HG03439 (cell line): ENCODE results near the gene EVX2.

Source experiments
- ATAC-seq: cut with Tn5 transposase; IDR thresholded peaks from one replicate; pipeline ENCODE4 v1.9.1; 2021; ENCODE audit warnings: mild to moderate bottlenecking, moderate library complexity; ENCODE audit not compliant: unreplicated experiment

The EVX2 gene

DNA sequence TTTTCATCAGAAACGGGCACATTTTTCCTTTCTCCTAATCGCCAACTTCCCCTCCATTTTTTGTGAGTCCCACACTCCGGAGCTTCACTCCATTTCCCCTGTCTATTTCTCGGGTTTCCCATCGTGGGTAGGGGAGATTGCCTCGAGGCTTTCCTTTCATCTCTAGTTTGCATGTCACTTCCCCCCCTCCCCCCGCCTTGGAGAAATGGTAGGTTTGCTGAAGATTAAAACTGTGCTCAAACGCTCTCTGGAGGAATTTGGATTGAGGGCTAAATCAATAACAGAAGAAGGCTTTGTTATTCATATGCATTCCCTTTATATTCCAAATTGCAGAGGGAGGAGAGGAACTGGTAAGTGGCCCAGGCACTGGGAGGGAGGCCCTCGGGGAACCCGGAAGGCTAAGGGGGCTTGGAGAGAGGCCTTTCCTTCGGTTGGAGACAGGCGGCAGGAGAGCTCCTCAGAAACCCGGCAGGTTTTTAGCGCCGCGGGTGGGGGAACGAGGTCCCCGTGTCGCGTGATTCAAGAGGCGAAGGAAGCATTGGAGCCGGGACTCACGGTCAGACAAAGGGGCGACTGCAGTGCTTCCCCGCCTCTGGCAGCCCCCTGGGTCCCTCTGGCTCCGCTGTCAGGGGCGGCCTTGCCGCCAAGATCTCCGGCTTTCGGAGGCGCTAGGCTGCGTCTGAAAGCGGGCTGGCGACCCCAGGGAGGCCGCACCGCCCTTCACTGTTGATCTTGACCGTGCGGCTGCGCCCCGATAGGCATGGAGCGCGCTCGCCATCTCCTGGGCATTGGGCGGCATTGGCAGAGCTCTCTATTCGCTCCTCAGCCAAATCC, 13.4 kb upstream of the EVX2 start:
- ATAC-seq, result peak; percentile 90

DNA sequence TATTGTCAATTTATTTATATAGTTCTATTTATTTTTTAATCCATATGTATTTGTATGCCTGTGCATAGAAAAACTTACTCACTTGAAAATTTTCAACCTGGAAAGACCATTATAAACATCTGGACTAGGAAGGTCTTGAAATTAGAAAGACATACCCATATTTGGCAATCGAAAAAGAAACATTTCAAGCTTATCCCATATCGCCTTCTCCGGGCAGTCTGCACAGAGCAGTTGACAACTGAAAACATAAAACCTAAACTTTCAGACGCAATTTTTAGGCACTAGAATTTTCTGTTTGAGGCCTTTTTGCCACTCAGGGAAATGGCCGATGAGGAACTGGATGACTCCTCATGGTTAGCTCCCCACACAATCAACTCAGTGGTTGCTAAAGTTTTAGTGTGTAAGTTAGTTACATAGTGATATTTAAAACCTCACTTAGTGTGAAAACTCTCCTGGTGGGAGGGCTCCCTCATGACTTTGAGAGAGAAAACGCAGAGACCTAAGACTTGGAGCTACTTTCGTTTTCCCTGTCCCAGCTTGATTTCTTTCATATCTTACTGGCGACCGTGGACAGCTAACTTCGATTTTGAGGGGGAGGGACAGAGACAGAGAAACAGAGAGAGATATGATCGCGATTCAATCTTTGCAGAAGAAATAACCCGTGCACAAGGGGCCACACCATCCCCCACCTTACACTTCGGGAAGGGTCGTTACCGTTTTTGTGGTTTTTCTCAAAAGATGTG, 12.7 kb upstream of the EVX2 start:
- no peak for ATAC-seq

DNA sequence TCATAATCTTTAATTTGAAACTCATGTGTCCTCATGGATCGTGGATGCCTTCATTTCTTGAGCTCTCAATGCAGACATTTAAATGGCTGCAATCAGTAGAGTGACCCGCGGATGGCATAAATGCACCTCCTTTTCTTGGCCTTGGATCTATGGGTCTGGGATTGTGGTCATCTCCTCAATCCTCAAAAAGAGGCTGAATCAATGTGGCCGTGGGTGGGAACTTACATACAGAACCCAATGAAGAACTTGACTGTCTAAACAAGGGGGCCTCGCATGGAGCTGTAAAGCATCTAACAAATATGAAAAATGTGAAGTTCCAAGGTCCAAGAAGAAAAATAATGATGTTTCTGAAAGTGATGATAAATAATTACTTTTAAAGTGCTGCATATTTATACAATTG, 11.7 kb upstream of the EVX2 start:
- ATAC-seq, result no peak

DNA sequence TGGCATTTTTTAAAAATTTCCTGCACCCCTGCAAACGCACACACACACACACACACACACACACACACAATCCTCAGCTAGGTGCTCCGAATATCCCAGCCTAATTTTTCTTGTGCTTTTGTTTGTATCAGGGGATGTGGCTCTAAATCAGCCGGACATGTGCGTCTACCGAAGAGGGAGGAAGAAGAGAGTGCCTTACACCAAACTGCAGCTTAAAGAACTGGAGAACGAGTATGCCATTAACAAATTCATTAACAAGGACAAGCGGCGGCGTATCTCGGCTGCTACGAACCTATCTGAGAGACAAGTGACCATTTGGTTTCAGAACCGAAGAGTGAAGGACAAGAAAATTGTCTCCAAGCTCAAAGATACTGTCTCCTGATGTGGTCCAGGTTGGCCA, 10.6 kb upstream of the EVX2 start:
- no peak for ATAC-seq

DNA sequence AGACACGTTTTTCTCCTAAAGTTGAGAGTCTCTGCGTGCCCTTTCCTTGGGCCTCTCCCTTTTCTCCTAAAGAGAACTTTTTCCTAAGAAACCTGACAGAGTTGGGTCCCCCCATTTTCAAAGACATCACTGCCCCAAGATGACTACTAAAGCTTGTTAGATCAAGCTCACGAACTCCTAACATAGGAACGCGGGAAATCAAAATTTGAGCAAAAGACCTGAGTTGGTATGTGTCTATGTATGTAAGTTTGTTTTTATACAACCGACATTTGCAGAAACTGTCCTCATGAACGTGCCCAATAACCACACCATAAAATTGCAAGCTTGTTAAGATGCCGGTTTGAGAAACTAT, 10.1 kb upstream of the EVX2 start:
- ATAC-seq, result no peak

DNA sequence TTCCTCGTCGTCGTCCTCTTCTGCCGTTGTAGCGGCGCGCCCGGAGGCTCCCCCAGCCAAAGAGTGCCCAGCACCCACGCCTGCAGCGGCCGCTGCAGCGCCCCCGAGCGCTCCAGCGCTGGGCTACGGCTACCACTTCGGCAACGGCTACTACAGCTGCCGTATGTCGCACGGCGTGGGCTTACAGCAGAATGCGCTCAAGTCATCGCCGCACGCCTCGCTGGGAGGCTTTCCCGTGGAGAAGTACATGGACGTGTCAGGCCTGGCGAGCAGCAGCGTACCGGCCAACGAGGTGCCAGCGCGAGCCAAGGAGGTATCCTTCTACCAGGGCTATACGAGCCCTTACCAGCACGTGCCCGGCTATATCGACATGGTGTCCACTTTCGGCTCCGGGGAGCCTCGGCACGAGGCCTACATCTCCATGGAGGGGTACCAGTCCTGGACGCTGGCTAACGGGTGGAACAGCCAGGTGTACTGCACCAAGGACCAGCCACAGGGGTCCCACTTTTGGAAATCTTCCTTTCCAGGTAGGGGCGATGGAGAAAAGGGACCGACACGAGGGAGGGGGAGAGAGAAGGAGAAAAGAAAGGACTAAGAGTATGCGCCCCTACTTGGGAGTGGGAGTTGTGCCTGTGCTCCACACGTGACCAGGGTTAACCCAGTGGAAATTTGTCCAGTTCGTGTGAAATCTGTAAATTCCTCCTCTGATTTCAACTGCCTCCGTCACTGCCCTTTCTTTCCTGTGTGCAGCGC, 9.6 kb upstream of the EVX2 start:
- no peak for ATAC-seq

DNA sequence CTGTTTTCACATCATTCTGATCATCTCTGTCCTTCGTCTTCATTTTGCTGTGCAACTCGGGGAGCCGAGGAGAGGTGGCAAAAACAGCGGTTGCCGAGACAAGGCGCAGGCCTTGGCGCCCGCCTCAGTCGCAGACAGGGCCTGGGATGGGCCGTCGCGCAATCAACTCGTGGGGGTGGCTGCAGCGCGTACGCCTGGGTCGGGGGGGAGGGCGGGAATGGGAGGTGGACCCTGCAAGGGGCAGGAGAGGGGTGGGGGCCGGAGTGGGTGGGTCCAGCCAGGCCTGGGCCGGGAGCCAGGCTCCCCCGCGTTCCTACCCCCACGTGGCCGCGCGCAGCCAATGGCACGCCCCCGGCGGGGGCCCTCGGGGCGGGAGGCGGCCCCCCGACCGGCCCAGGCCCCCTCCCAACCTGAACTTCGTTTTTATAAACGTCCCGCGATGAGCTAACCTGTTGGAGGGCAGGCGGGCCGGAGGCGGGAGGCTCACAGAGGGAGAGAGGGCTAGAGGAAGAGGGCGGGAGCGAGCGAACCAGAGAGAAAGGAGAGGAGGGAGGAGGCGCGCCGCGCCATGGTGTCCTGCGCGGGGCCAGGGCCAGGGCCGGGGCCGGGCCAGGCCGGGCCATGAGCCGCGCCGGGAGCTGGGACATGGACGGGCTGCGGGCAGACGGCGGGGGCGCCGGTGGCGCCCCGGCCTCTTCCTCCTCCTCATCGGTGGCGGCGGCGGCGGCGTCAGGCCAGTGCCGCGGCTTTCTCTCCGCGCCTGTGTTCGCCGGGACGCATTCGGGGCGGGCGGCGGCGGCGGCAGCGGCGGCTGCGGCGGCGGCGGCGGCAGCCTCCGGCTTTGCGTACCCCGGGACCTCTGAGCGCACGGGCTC, 8.7 kb upstream of the EVX2 start, which contains the start of gene HOXD13:
HOXD13 (plus strand) TSS at position 452 of the 875 bp plus-strand sequence; CDS start at position 622, 170 bp downstream.
- no peak for ATAC-seq

DNA sequence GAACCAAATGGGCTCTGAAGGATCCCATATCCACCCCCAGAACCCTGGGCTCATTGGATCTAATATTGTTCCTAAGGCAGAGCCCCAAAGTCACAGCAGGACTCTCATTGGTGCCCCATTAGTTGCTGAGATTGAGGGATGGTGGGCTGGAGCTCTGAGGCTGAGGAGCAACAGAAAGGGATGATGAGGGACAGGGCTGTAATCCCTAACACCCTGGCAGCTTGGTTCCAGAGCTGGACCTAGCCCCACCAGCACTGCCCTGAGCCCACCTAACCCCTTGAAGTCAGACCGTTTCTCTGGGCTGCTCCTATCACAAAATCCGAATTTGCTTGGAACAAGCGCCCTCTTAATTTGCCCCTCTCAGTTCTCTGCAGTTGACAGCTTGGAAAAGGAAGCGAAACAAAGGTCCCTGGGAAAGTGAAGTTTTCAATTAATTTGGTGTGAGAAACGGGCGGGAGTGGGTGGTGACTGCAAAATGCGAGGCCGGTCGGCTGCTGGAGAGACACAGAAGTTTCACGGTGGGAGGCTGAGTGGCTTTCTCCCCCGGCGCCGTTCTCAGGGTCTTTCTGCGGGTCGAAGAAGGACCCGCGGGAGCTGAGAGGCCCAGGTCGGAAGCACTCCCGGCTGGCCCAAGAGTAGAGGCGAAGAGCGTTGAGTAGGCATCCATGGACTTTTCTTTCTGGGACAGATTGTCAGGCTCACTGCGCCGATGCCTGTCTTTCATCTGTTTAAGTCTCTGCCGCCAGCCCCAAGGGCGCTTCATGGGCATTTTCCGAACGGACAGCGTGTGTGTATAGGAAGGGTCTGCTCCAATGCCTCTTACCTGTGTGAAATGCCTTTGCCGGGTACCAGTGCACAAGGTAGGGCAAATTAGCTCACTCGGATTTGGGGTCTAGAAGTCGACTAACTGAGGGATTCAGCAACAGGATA, 7.8 kb upstream of the EVX2 start:
- no peak for ATAC-seq

DNA sequence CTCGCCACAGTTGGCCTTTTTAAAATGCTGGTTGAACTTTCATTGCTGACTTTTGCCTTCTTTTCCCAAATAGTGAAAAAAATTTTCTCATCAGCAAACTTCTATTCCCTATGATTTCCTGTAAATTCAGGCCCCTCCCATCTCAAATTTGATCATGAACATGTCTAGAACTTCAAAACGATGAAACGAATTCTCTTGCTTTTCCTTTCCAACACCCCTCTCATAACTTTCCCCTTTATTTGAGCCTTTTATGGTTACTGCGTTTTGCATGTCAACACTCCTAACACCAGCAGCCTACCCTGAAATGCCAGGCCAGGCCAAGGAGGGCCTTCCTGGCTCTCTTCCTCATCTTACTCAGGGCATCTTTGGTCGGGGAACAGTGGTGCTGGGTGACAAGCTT, 7.1 kb upstream of the EVX2 start:
- ATAC-seq, result no peak

DNA sequence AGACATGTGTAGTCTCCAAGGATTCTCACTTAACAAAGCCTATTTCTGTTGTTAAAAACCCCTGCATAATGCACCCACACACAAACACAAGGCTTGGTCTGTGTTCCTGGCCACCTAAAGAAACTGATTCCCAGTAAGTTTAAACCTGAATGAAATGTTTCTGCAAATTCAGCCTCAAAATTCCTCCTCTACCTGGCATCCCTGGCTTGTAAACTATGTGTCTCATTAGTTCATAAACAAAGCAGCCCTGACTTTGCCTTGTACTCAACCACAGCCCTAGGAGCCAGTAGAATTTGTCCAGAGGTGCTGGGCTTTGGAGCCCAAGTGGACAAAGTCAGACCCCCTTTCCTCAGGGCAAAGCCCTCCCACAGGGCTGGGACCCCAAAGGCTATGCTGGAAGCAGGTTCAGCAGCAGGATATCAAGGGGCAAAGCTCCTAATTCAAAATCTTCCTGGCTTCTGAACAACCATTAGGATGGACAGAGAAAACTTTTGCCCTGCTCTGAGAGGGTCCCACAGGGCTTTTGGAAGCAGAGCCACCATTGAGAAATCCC, 6.2 kb upstream of the EVX2 start:
- ATAC-seq, result no peak

DNA sequence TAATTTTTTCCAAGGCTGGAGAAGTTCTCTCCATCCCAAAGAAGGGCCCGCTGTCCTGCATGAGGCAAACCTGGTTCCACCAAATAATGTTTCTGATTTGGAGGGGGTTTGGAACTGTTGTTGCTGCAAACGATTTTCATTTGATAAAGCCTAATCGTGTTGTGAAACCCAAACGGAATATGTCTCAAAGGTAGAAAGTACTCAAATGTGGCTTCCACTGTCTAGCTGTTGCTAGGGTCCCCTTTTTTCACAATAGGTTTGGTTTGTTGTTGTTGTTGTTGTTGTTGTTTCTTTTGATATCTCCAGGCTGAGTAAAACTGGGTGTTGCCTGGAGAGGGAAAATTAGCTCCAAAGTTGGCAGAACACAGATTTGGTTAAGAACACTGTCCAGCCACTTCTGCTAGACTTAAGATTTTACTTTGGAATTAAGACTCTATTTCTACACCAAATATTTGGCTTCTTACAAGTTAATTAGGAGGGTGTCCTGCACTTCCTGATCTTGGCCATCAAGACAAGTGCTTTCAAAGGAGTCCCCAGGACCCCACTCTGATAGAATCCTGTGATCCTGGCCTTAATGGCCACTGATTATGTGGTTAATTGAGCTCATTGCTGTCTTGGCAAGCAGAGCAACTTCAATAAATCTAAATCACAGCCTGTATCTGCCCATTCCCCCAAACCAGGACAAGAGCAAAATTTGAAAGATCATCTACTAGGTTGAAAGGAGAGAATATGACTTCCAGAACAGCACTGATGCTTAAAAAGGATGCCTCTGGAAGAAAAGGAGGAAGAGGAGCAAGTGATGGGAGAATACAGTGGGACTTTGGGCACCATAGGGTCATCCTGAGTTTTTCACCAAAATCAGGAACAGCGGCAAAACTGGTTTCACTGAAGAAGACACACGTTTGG, 5.4 kb upstream of the EVX2 start:
- ATAC-seq, result no peak

DNA sequence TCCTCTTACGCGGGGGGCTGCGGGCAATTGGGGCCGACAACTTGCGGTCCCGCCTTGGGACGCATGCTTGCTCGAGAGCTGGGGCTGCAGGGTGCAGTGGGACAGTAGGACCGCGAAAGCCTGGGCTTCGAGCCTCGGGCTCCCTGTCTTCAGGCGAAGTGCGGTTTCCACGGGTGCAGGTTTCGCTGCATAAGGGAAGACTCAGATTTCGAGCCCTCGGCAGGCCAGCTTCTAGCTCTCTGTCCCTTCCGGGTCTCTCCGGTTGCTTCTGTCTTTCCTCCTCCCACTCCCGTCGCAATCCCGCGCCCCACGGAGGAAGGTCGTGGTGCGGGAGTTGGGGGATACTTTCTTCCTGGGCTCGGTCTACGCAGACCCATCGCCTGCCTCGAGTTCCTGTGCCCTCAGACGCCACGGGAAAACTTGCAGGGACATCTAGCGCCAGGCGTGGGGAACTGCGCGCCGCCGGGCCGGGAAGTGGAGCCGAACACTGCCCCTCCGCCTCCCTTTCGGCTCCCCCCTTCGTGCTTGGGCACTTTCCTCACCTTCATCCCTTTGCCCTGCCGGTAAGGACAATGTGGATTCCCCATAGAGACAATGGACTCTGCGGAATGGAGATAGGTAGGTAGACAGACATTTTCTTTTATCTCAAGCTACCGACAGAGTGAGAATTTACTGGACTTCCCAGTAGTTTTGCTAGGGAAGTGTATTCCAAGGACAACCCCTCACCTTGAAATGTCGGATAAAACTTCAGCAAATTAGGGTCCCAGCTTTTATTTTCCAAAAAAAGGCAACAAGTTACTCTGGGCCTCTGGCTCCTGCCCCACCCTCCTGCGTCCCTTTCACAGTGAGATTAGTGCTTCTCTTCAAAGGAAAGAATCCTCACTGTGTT, 4.5 kb upstream of the EVX2 start:
- no peak for ATAC-seq

DNA sequence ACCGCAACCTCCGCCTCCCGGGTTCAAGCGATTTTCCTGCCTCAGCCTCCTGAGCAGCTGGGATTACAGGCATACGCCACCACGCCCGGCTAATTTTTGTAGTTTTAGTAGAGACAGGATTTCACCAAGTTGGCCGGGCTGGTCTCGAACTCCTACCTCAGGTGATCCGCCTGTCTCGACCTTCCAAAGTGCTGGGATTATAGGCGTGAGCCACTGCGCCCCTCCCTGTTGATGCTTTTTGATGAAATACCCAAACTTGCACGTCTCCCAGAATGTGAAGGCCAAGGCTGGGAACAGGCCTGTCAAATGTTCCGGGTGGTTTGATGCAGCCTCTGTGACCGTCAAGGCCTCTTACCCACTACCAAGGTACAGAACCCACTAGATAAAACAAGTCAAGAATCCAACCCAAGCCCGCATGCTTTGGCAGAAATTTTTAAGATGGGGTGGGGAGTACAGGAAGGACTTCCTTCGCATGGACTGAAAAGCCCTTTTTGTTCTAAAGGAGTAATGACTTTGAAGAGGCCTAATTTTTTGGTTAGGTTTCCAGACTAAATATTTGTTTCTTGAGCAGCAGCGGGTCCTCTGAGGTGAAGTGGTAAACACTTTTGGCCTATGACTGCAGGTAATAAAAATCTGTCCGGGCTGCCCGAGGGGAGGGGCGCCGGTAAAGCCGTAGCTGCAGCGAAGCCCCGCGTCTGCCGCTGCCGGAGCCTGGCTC, 3.7 kb upstream of the EVX2 start:
- no peak for ATAC-seq

DNA sequence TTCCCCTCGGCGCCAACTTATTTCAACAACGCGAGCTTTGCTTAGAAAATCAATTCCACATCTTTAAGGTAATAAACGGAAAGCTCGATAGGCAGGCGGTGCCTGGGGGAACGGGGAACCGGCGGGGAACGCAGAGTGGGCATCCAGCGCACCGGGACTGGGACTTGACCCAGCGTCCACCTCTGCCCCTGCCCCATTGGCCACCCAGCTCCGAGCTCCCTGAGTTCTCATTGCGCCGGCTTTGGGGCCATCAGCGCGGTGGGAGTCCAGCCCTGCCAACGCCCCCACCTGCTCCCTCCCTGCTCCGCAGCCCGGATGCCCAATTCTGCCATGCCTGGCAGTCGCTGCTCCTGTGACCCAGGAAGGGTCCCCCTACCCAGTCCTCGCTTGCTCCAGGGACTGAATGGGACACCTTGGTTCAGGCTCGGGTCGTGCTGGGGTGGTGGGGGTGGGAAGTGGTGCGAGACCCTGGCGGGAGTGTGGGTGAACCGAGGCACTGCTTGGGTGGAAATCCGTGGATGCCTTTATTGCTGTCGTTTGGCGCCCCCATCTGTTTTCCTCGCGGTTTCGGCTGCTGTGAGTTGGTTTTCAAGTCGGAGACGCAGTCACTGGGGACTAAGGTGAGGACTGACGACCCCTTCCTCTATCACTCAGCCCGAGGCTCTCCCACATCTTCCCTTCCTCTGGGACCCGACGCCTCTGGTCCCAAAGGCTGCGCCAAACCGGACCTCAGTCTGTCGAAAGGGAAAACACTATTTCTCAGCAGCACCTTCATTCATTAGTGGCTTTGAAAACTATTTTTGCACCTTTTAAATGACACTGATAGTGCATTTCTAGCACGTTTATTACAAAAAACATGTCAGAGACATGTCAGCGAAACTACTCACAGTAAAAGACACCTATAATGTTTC, 2.4 kb upstream of the EVX2 start:
- ATAC-seq, result no peak

DNA sequence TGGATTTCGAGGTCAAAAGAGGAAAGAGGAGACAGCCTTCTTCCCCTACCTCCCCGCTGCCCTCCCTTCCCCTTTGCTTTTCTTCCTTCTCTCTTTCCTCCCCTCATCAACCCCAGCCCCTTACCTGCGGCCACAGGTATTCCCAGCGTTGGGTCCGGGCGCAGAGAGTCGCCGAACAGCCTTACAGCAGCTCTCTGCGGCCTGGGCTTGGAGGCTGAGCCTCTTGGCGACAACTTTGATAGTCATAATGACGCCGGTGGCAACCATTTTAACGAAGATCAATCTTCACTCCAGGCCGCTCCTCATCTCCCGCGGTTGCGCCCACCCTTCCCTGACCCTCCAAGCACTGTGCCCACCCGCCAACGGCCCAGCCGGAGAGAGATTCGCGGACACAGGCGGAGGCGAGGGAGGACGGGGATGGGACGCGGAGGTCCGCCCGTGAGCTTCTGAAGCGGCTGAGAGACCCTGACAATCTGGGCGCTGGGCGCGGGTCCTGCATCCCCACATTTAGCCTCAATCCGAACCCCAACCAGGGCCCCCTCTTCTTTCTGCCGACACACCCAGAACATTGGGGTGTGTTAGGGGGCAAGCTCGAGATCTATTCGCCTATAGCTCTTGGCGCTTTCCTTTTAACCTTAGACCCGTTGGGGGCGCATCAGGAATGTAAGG, 1.5 kb upstream of the EVX2 start:
- ATAC-seq, result no peak
